HG02798 (cell line): ENCODE measurements around the gene USP17L11.
"Not testable (repeated sequence)": the region's sequence is repeated elsewhere in the genome, so short reads cannot be mapped to it uniquely, and the experiment has no call there.

ENCODE experiments used
- ATAC-seq: cut with Tn5 transposase; IDR thresholded peaks from one replicate; pipeline ENCODE4 v1.9.1; 2021; ENCODE audit warnings: mild to moderate bottlenecking; ENCODE audit not compliant: unreplicated experiment, poor library complexity

USP17L11 gene

GRCh38 chr4:9215105-9215504 lies at the start of gene USP17L11:
USP17L11 (plus strand) TSS chr4:9215405; CDS start chr4:9215405, 0 bp downstream.
- not testable (repeated sequence) for ATAC-seq

GRCh38 chr4:9165990-9166389 lies 49.2 kb upstream of the USP17L11 start:
- ATAC-seq = not testable (repeated sequence)

- not testable (repeated sequence) for ATAC-seq
These were observed 45.3 kb upstream of the USP17L11 start, which contains the start of gene FAM90A26 for GRCh38 chr4:9169791-9170459. FAM90A26 (plus strand) TSS chr4:9170409; CDS start chr4:9173173, 2,764 bp downstream.

- not testable (repeated sequence) for ATAC-seq
These were observed 4.8 kb upstream of the USP17L11 start, which contains the start of gene USP17L10 for GRCh38 chr4:9210357-9210756. USP17L10 (plus strand) TSS chr4:9210657; CDS start chr4:9210657, 0 bp downstream.

- ATAC-seq = not testable (repeated sequence)
These were observed 504 bp upstream of the USP17L11 start for GRCh38 chr4:9214701-9215100.

- not testable (repeated sequence) for ATAC-seq
These were observed 4.6 kb downstream of the USP17L11 start, which contains the start of gene USP17L12 for GRCh38 chr4:9219852-9220251. USP17L12 (plus strand) TSS chr4:9220152; CDS start chr4:9220152, 0 bp downstream.

GRCh38 chr4:9224596-9224995 lies 9.4 kb downstream of the USP17L11 start, which contains the start of gene USP17L13:
USP17L13 (plus strand) TSS chr4:9224896; CDS start chr4:9224896, 0 bp downstream.
- ATAC-seq = not testable (repeated sequence)

GRCh38 chr4:9230249-9230648 lies 15.0 kb downstream of the USP17L11 start:
- not testable (repeated sequence) for ATAC-seq

- ATAC-seq = not testable (repeated sequence)
These were observed 18.9 kb downstream of the USP17L11 start, which contains the start of gene USP17L15 for GRCh38 chr4:9234085-9234484. USP17L15 (plus strand) TSS chr4:9234385; CDS start chr4:9234385, 0 bp downstream.

- not testable (repeated sequence) for ATAC-seq
These were observed 23.3 kb downstream of the USP17L11 start for GRCh38 chr4:9238461-9238860.

GRCh38 chr4:9243579-9243978 lies 28.4 kb downstream of the USP17L11 start, which contains the start of gene USP17L17:
USP17L17 (plus strand) TSS chr4:9243879; CDS start chr4:9243879, 0 bp downstream.
- ATAC-seq = not testable (repeated sequence)

GRCh38 chr4:9247953-9248680 lies 32.9 kb downstream of the USP17L11 start, which contains the start of gene USP17L18:
USP17L18 (plus strand) TSS chr4:9248630; CDS start chr4:9248630, 0 bp downstream.
- not testable (repeated sequence) for ATAC-seq

- not testable (repeated sequence) for ATAC-seq
These were observed 37.9 kb downstream of the USP17L11 start, which contains the start of gene USP17L19 for GRCh38 chr4:9253078-9253477. USP17L19 (plus strand) TSS chr4:9253378; CDS start chr4:9253378, 0 bp downstream.

- ATAC-seq = not testable (repeated sequence)
These were observed 42.6 kb downstream of the USP17L11 start, which contains the start of gene USP17L20 for GRCh38 chr4:9257824-9258223. USP17L20 (plus strand) TSS chr4:9258124; CDS start chr4:9258124, 0 bp downstream.

- ATAC-seq = not testable (repeated sequence)
These were observed 47.4 kb downstream of the USP17L11 start, which contains the start of gene USP17L21 for GRCh38 chr4:9262572-9262971. USP17L21 (plus strand) TSS chr4:9262872; CDS start chr4:9262872, 0 bp downstream.
